Astrocyte (in vitro differentiated cells and primary cell): Measurements from ENCODE around the gene TRUB2. TPM values are rescaled to one million over a fixed set of nuclear protein-coding genes. Genes with fewer than 3 reads are reported as not detected.

Source experiments
- DNase-seq: peaks from one replicate; pipeline ENCODE4 v3.0.0-alpha.2; 2010; ENCODE audit warnings: low read depth
- FAIRE-seq: peaks from 2 replicates; lab custom pipeline; 2011; peaks lifted over from hg19 to GRCh38; lab: Jason Lieb, UNC
- H2AFZ ChIP-seq: 2 replicates; pipeline ENCODE4 v1.6.0; 2012; ENCODE audit warnings: low read depth, low read length, inconsistent platforms
- H3K27ac ChIP-seq: 2 replicates; pipeline ENCODE4 v1.5.1; 2011; ENCODE audit warnings: low read depth, low read length, inconsistent platforms
- H3K27me3 ChIP-seq: 2 replicates; pipeline ENCODE4 v1.6.0; 2011; ENCODE audit warnings: low read length, inconsistent platforms; ENCODE audit not compliant: insufficient read depth
- H3K36me3 ChIP-seq: 2 replicates; pipeline ENCODE4 v1.5.1; 2011; ENCODE audit warnings: low read length, inconsistent platforms; ENCODE audit not compliant: insufficient read depth
- H3K4me1 ChIP-seq: 2 replicates; pipeline ENCODE4 v1.5.1; 2011; ENCODE audit warnings: low read length, inconsistent platforms; ENCODE audit not compliant: insufficient read depth
- H3K4me2 ChIP-seq: 2 replicates; pipeline ENCODE4 v1.6.0; 2012; ENCODE audit warnings: low read length, inconsistent platforms
- H3K4me3 ChIP-seq: 2 replicates; pipeline ENCODE4 v1.5.1; 2011; ENCODE audit warnings: low read depth, mild to moderate bottlenecking, low read length, inconsistent platforms; ENCODE audit not compliant: insufficient read depth
- H3K79me2 ChIP-seq: 2 replicates; pipeline ENCODE4 v1.6.0; 2012; ENCODE audit warnings: mild to moderate bottlenecking, low read length, inconsistent platforms; ENCODE audit not compliant: insufficient read depth
- H3K9ac ChIP-seq: 2 replicates; pipeline ENCODE4 v1.6.0; 2012; ENCODE audit warnings: mild to moderate bottlenecking, low read length, inconsistent platforms
- H3K9me3 ChIP-seq: 2 replicates; pipeline ENCODE4 v1.5.1; 2012; ENCODE audit warnings: low read depth, mild to moderate bottlenecking, low read length, inconsistent platforms; ENCODE audit not compliant: insufficient read depth
- H4K20me1 ChIP-seq: 2 replicates; pipeline ENCODE4 v1.6.0; 2012; ENCODE audit warnings: low read length, inconsistent platforms; ENCODE audit not compliant: insufficient read depth
- H3K27ac Mint-ChIP-seq: one replicate; pipeline ENCODE4 v1.8.0; 2021; ENCODE audit warnings: mild to moderate bottlenecking, mixed read lengths; ENCODE audit not compliant: unreplicated experiment
- H3K27me3 Mint-ChIP-seq: one replicate; pipeline ENCODE4 v1.8.0; 2021; ENCODE audit warnings: low read depth, mixed read lengths; ENCODE audit not compliant: unreplicated experiment
- H3K36me3 Mint-ChIP-seq: one replicate; pipeline ENCODE4 v1.8.0; 2021; ENCODE audit warnings: low read depth, mixed read lengths; ENCODE audit not compliant: unreplicated experiment
- H3K4me1 Mint-ChIP-seq: one replicate; pipeline ENCODE4 v1.8.0; 2021; ENCODE audit warnings: low read depth, mixed read lengths; ENCODE audit not compliant: unreplicated experiment
- H3K4me3 Mint-ChIP-seq: one replicate; pipeline ENCODE4 v1.8.0; 2021; ENCODE audit warnings: mild to moderate bottlenecking, moderate library complexity, mixed read lengths; ENCODE audit not compliant: unreplicated experiment
- H3K9me3 Mint-ChIP-seq: one replicate; pipeline ENCODE4 v1.8.0; 2021; ENCODE audit warnings: mild to moderate bottlenecking, mixed read lengths; ENCODE audit not compliant: unreplicated experiment
- CTCF ChIP-seq: IDR thresholded peaks from 2 replicates; pipeline ENCODE4 v1.5.1; 2011; ENCODE audit warnings: low read depth, mild to moderate bottlenecking, inconsistent platforms, low read length, moderate library complexity; ENCODE audit not compliant: insufficient read depth
- EZH2 ChIP-seq: IDR thresholded peaks from 2 replicates; pipeline ENCODE4 v1.6.1; 2012; ENCODE audit warnings: mild to moderate bottlenecking, low read length, inconsistent platforms; ENCODE audit not compliant: insufficient read depth
- total RNA-seq: library from RNA; stranded (reverse); gene quantifications from 2 replicates; pipeline ENCODE4 v1.2.1, GENCODE V29; 2021

The TRUB2 gene
- total RNA-seq, 1 donor from 2014 or later: 26.6 TPM

- Histone ChIP-seq H3K4me1 (peaks cover 15% of the 10 kb centered on the region), H3K4me2 (peak within 1 kb of the TSS; percentile 99), H3K9ac (peak within 1 kb of the TSS; percentile 100), H3K36me3 (peaks cover 18% of the 10 kb centered on the region), H2AFZ (peak within 1 kb of the TSS; percentile 79), H3K27ac (peak within 1 kb of the TSS; percentile 97), H4K20me1 (peaks cover 34% of the 10 kb centered on the region), H3K4me3 (peak within 1 kb of the TSS; percentile 92), H3K79me2 (peaks cover 58% of the 10 kb centered on the region), H3K9me3 (no peaks in the 10 kb centered on the region), H3K27me3 (no peaks in the 10 kb centered on the region)
- DNase-seq (peak; percentile 90), FAIRE-seq (no peak)
- Mint-ChIP-seq H3K4me1 (peaks cover 18% of the 10 kb centered on the region), H3K4me3 (peak within 1 kb of the TSS; percentile 99), H3K9me3 (no peaks in the 10 kb centered on the region), H3K27ac (peak within 1 kb of the TSS; percentile 97), H3K27me3 (no peaks in the 10 kb centered on the region), H3K36me3 (peaks cover 6% of the 10 kb centered on the region)
- TF ChIP-seq EZH2 (no peak), CTCF (no peak)
These were observed 46.2 kb downstream of the TRUB2 start, which contains the start of gene SWI5 for GRCh38 chr9:128276008-128276573. TSS of gene SWI5 (plus strand) at chr9:128276276.

GRCh38 chr9:128275198-128276007 is 46.8 kb downstream of the TRUB2 start, which contains the start of gene GOLGA2:
TSS of gene GOLGA2 (minus strand) at chr9:128276007. CDS start at chr9:128275976, 31 bp downstream.
- DNase-seq: peak; percentile 67

More at GRCh38 chr9:128275198-128276007, 46.8 kb downstream of the TRUB2 start, which contains the start of gene GOLGA2:
- Mint-ChIP-seq H3K4me3 (peak within 1 kb of the TSS; percentile 99), H3K27me3 (no peaks in the 10 kb centered on the region), H3K36me3 (peaks cover 8% of the 10 kb centered on the region), H3K4me1 (peaks cover 18% of the 10 kb centered on the region), H3K9me3 (no peaks in the 10 kb centered on the region), H3K27ac (peak within 1 kb of the TSS; percentile 97)
- peaks cover 62% of the 10 kb centered on the region for H3K79me2 ChIP-seq
- FAIRE-seq: no peak
- no peaks in the 10 kb centered on the region for H3K9me3 ChIP-seq
- H2AFZ ChIP-seq: peak within 1 kb of the TSS; percentile 79
- H3K4me1 ChIP-seq: peaks cover 15% of the 10 kb centered on the region
- H3K9ac ChIP-seq: peak within 1 kb of the TSS; percentile 100
- peaks cover 21% of the 10 kb centered on the region for H3K36me3 ChIP-seq
- TF ChIP-seq CTCF (no peak), EZH2 (no peak)
- H3K4me3 ChIP-seq: peak within 1 kb of the TSS; percentile 92
- peaks cover 40% of the 10 kb centered on the region for H4K20me1 ChIP-seq
- peak within 1 kb of the TSS; percentile 97 for H3K27ac ChIP-seq
- no peaks in the 10 kb centered on the region for H3K27me3 ChIP-seq
- peak within 1 kb of the TSS; percentile 99 for H3K4me2 ChIP-seq
